Right ventricle myocardium inferior (tissue), 1 donor: Measurements from ENCODE around the gene TFAP2D. TPM values are rescaled to one million over a fixed set of nuclear protein-coding genes. Genes with fewer than 3 reads are reported as not detected.

Source experiments
- ATAC-seq: fragments of 200-7000 bp; cut with Tn5 transposase; one replicate; pipeline ENCODE4 v1.9.1; 2020; ENCODE audit warnings: mild to moderate bottlenecking, moderate library complexity
- DNase-seq: peaks from one replicate; pipeline ENCODE4 v3.0.0; 2021; ENCODE audit errors: missing footprints
- intact Hi-C: fragments of 100-400 bp; cut with DNase I; formaldehyde crosslinking; loops from one replicate; pipeline ENCODE4 v1.11.0; 2022
- total RNA-seq: library from RNA; stranded (reverse); fragmentation: NEBNext Ultra II Directional; extraction: Animal tissue kit (Norgen Biotek cat#: 25700); gene quantifications from one replicate; pipeline ENCODE4 v1.2.1, GENCODE V29; 2021
- donor health status: DM: no; HTN: yes; CAD: no; lungs with severe emphysema.

Gene TFAP2D
- total RNA-seq, 1 donor from 2014 or later = not detected

DNA sequence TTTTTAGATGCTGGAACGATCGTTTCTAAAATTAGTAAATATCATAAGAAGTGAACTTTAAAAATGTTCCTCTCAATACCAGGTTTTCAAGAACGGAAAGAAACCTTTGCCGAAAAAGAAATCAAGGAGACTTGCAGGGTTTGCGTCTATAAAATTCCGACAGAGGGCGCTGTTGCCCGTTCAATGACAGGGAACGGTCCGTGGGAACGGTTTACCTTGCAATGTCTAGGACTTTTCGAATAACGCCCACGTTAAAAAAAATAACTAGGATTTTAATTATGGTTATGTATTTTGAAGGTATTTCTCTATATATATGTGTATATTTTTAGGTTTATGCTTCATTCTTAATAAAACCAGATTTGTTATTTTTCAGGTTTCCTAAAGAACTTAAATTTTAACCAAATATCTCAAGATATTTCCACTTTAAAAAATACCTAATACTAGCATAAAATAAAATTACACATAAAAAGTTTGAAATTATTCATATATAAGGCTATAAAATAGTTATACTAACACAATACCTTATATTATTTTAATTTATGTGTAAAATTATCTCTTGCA, 102.9 kb downstream of the TFAP2D start:
- ATAC-seq (no peak), DNase-seq (peak; percentile 67)
- intact Hi-C loops = loop anchor here (2.0 to 5.0 kb wide), 2 partner anchors 1143 to 1206 kb away; no protein-coding TSS in a partner anchor

DNA sequence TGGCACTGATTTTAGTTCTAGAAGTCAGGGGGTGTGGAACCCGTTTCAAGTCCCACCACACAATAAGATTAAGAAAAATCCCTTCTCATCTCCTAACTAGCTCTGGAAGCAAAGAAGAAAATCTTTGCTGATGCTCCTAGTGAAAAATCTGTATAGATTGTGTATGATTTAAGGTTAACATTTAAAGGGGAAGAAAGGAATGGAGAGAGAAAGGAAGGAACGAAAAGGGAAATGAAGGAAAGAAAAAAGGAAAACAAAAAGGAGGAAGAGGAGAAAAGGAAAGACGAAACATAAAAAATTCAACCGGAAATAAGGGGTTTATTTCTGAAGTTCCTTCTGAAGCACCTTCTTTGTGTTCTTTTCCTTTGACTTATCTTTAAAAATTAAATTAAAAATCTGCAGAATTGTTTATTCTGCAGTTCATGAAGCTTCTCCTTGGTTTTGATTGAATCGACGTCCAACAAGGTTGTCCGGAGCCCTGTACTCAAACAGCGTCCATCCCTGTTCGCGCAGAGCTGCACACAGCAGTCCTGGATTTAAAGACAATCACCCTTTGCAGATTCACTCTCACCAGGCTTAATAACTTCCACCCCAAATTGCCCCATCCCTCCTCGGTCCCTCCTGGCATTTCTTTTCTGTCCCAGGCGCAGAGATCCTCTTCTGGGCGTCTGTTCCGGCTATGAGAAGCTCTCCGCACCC, 103.8 kb downstream of the TFAP2D start:
- ATAC-seq (no peak), DNase-seq (no peak)
- intact Hi-C loops = loop anchor here (2.0 to 5.0 kb wide), 2 partner anchors 1142 to 1205 kb away; no protein-coding TSS in a partner anchor

DNA sequence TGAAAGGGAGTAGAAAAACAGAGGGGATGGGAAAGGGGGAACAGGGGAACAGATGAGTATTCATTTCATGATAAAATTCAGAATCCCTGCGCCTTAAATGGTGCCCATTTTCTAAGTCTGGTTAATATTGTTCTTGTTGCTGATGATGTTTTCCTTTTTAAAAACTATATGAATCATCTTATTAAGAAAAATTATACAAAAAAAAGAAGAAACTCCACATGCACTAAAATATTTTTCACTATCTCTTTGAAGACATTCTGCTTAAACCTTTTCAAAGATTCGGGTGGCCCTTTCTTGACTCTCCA, 104.3 kb downstream of the TFAP2D start:
- DNase-seq = no peak
- no peak for ATAC-seq
- intact Hi-C loops = loop anchor here (2.0 to 5.0 kb wide), 2 partner anchors 1141 to 1205 kb away; no protein-coding TSS in a partner anchor

DNA sequence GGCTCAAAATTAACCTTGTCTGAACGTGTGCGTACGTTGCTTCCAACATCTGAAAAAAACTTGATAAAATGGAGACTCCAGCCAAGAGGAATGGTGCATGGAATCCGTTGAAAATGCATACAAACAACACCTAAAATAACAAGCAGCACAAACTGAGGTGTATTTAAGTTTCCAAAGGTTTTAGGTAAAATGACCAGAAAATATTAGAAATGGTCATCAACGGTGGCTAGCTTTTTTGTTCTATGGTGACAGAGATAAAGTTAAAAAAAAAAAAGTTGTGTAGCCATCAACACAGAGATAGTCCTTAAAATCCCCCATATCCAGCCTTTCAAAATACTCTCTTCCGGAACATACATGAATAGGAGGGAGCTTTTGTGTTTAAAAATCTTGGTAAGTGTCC, 104.7 kb downstream of the TFAP2D start:
- intact Hi-C loops = loop anchor here (5.0 kb wide), 1 partner anchor 1204 kb away; no protein-coding TSS in a partner anchor
- ATAC-seq (no peak), DNase-seq (no peak)

DNA sequence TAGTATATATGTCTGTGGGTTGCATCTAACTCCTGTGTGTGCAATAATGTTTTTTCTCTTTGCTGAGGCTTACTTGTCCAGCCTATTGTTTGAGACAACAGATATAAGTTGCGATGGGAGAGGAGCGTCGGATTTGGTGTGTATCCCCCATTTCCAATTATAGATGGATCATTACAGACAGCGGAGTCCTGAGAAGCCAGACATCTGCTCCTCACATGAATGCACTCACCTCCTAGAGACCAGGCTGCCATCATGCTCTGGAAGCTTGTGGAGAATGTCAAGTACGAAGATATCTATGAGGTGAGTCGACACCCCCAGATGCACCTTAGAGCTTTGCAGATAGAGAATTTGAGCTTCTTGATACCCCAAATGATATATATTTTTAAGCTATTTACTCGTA, 105.3 kb downstream of the TFAP2D start, which contains the start of gene TFAP2B:
Gene TFAP2B (plus strand): TSS at position 199 of the 400 bp plus-strand sequence. CDS start 21 bp downstream, at position 220.
- DNase-seq (no peak), ATAC-seq (no peak)
- intact Hi-C loops = loop anchor here (5.0 kb wide), 1 partner anchor 1204 kb away; no protein-coding TSS in a partner anchor

DNA sequence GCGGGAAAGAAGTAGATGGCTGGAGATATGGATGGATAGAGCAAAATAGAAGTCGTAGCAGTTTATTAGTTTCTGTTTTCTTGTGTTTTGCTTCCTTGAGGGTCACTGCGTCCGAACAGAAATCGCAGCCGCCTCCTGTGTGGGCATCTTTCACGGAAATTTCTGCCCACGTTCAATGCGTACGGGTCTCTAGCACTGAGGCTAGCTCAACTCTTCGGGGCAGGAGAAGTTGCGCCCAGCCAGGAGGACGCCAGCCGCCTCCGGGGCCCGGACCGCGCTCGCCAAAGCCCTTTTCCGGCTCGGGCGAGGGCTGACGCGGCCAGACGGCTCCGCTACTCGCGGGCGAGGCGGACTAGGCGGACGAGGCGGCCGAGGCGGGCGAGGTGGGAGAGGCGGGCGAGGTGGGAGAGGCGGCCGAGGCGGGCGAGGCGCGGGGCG, 106.2 kb downstream of the TFAP2D start:
- intact Hi-C loops = loop anchor here (5.0 kb wide), 1 partner anchor 1203 kb away; no protein-coding TSS in a partner anchor
- ATAC-seq = no peak
- DNase-seq = no peak

DNA sequence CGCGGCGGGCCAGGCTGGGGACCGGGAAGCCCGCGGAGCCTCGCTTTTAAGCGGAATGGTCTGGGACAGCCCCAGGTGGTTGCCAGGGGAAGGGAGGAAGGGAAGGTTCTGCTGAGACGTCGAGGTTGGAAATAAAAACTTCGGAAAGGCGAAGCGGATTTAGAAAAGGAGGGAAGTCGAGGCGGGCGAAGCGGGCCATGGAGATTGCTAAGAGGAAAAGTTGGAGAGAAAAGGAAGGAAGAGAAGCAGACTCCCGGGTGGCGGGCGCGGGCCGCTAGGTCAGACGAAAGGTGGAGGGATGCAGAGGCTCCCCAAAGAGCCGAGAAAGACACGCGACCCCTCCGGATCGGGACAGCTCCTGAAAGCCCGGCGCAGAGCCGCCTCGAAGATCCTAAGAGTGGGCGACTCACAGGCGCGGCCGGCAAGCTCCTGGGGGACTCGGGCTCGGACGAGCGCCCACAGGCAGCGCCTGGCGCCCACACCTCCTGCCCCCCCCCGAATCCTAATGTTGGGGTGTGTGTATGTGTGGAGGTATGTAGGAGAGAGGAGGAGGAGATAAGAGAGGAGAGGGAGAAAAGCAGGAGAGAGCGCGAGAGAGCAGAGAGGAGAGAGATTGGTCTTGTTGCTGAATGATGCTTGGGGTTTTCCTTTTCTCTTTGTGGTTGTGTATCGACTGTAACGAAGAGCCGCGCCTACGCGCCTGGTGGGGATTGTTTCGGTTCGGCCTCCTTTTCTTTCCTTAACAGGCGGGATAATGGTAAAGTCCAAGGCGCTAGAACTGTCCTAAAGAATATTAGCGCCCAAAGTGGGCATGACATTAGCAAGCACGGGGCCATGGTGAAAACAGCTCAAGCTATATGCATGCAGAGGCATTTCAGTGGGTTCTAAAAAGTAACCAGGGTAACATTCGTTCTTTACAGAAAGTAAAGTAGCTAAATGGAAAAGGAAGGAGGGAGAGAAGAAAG, 106.9 kb downstream of the TFAP2D start:
- ATAC-seq = no peak
- intact Hi-C loops = loop anchor here (5.0 kb wide), 1 partner anchor 1202 kb away; no protein-coding TSS in a partner anchor
- no peak for DNase-seq

DNA sequence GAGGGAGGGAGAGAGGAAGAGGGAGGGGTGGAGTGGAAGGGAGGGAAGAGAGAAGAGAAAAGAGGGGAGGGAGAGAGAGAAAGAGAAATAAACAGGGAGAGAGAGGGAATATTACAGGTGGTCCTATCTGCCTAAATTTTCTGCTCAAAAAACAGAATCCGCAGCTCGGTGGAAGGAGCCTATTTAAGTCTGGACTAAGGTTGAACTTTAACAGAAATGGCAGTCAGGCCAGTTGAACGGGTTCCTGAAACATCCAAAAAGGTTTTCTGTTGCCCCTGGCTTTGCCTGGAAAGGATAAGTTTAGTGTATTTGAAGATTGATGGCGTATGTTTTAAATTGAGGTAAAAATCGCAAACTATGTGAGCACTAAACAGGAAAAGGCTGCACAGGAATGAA, 107.5 kb downstream of the TFAP2D start:
- ATAC-seq (no peak), DNase-seq (no peak)
- intact Hi-C loops = no loop called here

DNA sequence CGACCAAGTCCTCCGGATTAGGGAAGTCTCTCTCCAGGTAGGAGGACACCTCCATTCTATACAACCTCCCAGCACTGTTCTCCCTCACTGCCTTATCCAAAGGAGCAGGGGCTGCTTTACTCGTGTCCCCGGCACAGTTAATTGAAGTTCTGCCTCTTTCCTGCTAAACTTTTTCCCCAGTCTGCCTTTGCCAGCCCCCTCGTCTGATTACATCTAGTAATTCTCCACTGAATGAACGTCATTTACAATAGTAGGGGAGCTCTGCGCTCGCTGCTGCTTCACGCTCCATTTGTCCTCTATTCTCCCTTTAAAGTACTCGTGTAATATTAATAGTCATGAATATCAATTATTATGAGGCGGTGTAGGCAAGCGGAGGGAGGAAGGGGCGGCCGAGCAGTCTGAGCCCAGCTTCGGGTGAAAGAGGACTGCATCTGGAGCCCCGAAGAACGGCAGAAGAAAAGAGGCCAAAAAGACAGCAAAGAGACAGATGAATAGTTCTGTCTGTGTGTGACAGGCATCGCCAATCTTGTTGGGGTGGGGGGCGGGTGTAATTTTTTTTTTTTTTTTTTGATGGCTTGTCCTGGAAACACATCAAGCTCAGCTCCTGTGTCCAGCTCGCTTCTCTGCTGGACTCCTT, 108.2 kb downstream of the TFAP2D start:
- intact Hi-C loops = no loop called here
- ATAC-seq = no peak

DNA sequence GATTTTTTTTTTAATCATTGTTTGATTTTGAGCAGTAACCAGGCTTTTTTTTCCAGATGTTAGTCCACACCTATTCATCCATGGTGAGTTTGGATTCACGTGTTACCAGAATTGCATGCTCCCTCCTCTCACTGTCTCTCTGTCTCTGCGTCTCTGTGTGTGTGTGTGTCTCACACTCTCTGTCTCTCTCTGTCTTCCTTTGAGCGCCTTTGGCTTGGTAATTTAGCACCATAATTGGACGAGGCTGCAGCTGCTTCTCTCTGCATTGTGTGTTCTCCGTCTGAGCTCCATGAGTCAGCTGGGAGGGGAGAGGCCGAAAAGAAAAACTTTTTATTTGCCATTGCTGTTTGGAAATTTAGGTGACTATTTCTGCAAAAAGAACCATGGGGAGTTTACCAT, 108.8 kb downstream of the TFAP2D start:
- ATAC-seq = no peak
- intact Hi-C loops = no loop called here
- no peak for DNase-seq

More for the DNA sequence above, 108.2 kb downstream of the TFAP2D start:
- DNase-seq = no peak

Other genes with a start within 250 kb of the TFAP2D start
- 0.03 TPM for gene TFAP2B, start 105.3 kb downstream of the TFAP2D start, total RNA-seq